ENCODE measurements around the gene MTHFD1L.

DNA sequence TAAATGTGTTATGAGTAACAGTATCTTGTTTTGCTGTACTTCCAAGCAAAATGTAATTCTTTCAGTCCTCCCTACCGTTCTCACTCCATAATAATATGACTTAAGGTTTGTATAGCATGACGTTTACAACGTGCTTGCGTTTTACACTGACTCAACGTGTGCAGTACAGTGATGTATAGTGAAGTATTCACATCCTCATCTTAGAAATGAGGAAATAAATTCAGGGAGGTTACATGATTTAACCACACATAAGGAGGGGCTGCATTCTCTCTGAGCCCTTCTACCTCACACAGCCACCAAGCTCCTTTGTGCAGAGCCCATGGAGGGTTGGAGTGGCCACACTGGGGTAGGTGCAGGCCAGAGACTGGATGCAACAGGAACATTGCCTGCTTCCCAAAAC is 164.5 kb downstream of the MTHFD1L start:
- TF ChIP-seq CTCF (IDR thresholded peaks at IDR 0.05), result no peak
- TF ChIP-seq POLR2A (IDR thresholded peaks at IDR 0.05), result no peak
